PFSK-1 (cell line): ENCODE measurements around the gene POLR2F.

Experiments used
- POLR2AphosphoS5 ChIP-seq: IDR thresholded peaks from 2 replicates; pipeline ENCODE4 v1.6.1; 2012; ENCODE audit warnings: low read depth, mild to moderate bottlenecking, control low read depth, low read length, moderate library complexity
- TAF1 ChIP-seq: IDR thresholded peaks from 2 replicates; pipeline ENCODE4 v1.6.1; 2012; ENCODE audit warnings: low read length, control low read depth, borderline replicate concordance; ENCODE audit not compliant: insufficient read depth
- TF ChIP-seq, protein P1 (sequence below), 2 experiments: IDR thresholded peaks; 2 replicates each; pipeline versions ENCODE4 v1.6.1 to v1.8.0; 2011 to 2012; ENCODE audit warnings: low read depth in 2 of 2, low read length in 2 of 2, control low read depth in 1 of 2, inconsistent platforms in 1 of 2, mild to moderate bottlenecking in 1 of 2, moderate library complexity in 1 of 2; ENCODE audit not compliant: insufficient read depth in 1 of 2

DNA sequence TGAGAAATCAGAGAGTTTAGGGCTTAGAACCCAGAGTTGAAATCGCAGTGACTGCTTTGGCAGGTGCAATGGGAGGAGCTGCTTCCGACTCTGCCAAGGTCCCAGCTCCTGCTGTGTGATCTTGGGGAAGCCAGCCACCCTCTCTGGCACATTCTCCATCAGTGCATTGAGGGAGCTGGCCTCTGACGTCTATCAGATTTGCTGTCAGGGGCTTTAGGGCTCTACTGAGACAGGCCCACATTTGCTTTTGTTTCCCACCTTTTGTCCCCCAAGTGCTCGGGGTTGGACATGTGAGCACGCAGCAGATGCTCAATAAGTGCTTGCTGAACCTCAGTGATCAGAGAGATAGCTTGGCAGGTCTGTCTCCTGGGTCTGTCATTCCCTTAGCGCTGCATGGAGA is 41.5 kb downstream of the POLR2F start:
- TF ChIP-seq POLR2AphosphoS5: no peak
- TF ChIP-seq, protein P1, sequence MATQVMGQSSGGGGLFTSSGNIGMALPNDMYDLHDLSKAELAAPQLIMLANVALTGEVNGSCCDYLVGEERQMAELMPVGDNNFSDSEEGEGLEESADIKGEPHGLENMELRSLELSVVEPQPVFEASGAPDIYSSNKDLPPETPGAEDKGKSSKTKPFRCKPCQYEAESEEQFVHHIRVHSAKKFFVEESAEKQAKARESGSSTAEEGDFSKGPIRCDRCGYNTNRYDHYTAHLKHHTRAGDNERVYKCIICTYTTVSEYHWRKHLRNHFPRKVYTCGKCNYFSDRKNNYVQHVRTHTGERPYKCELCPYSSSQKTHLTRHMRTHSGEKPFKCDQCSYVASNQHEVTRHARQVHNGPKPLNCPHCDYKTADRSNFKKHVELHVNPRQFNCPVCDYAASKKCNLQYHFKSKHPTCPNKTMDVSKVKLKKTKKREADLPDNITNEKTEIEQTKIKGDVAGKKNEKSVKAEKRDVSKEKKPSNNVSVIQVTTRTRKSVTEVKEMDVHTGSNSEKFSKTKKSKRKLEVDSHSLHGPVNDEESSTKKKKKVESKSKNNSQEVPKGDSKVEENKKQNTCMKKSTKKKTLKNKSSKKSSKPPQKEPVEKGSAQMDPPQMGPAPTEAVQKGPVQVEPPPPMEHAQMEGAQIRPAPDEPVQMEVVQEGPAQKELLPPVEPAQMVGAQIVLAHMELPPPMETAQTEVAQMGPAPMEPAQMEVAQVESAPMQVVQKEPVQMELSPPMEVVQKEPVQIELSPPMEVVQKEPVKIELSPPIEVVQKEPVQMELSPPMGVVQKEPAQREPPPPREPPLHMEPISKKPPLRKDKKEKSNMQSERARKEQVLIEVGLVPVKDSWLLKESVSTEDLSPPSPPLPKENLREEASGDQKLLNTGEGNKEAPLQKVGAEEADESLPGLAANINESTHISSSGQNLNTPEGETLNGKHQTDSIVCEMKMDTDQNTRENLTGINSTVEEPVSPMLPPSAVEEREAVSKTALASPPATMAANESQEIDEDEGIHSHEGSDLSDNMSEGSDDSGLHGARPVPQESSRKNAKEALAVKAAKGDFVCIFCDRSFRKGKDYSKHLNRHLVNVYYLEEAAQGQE (IDR thresholded peaks at IDR 0.05; ENCODE audit: insufficient read depth in 1 of 2, low read depth in 2 of 2, low read length in 2 of 2): no peak
- TF ChIP-seq TAF1: no peak
